Cardiac muscle cell (in vitro differentiated cells and primary cell): ENCODE measurements around the gene SLC13A4. TPM values are rescaled to one million over a fixed set of nuclear protein-coding genes. Genes with fewer than 3 reads are reported as not detected.

Experiments
- DNase-seq, 2 donors: peaks; one replicate each; pipeline versions ENCODE4 v3.0.0 to v3.0.0-alpha.2; 2010 to 2017; ENCODE audit warnings: low read depth in 1 of 2, low spot score in 1 of 2
- H3K27ac ChIP-seq: fragments of 200-600 bp; sonication (generic); 2 replicates; pipeline ENCODE4 v1.5.1; 2016
- H3K27me3 ChIP-seq: fragments of 200-600 bp; sonication (generic); 2 replicates; pipeline ENCODE4 v1.6.0; 2016; ENCODE audit warnings: control low read depth
- H3K36me3 ChIP-seq: fragments of 200-600 bp; sonication (generic); 2 replicates; pipeline ENCODE4 v1.5.1; 2016; ENCODE audit warnings: control low read depth
- H3K4me1 ChIP-seq: fragments of 200-600 bp; sonication (generic); 2 replicates; pipeline ENCODE4 v1.8.1; 2017; ENCODE audit warnings: low read depth, mild to moderate bottlenecking, mixed run types
- H3K4me3 ChIP-seq: fragments of 200-600 bp; sonication (generic); 2 replicates; pipeline ENCODE4 v1.5.1; 2016; ENCODE audit warnings: mild to moderate bottlenecking
- H3K9me3 ChIP-seq: fragments of 200-600 bp; sonication (generic); 2 replicates; pipeline ENCODE4 v1.5.1; 2017; ENCODE audit warnings: low read depth, mild to moderate bottlenecking, control low read depth
- polyA plus RNA-seq: library from polyadenylated mRNA; unstranded; fragments of >200 nt; fragmentation: Nextera tagmentation; extraction: Ambion mirVana; gene quantifications from 2 replicates; pipeline ENCODE4 v1.2.1, GENCODE V29; 2016
- total RNA-seq: library from RNA; depleted of rRNA; stranded (reverse); fragments of >200 nt; gene quantifications from 2 replicates; pipeline ENCODE4 v1.2.3, GENCODE V29; 2016
- TF ChIP-seq, protein P1 (sequence below): IDR thresholded peaks from 2 replicates; pipeline ENCODE4 v1.5.1; 2012; ENCODE audit warnings: low read depth, mild to moderate bottlenecking, low read length

Gene SLC13A4
- total and polyA plus RNA-seq, 2 experiments from 2014 or later = 0.12 to 3.9 TPM

DNA sequence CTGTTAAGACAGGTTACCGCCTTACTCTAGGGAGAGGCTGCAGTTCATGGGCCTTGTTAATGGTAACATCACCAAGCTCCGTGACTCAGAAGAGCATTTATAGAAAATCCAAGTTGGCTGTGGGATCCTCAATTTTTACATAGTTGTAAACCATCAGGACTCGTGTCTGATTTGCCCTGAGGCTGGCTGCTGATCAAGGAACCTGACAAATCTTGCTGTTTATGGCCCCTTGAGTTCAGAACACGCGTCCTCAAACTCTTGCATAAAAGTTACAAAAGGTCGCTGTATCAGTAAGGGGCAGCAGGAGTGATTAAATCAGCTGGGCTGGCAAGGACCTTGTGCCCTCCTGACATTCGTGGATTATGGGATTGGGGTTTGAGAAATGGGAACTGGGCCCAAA lies 4.6 kb downstream of the SLC13A4 start:
- Histone ChIP-seq H3K36me3 (no peaks in the 10 kb centered on the region), H3K27ac (no peak overlapping the region), H3K9me3 (no peaks in the 10 kb centered on the region), H3K27me3 (no peaks in the 10 kb centered on the region), H3K4me3 (no peak overlapping the region), H3K4me1 (peaks cover 17% of the 10 kb centered on the region)
- TF ChIP-seq, protein P1, sequence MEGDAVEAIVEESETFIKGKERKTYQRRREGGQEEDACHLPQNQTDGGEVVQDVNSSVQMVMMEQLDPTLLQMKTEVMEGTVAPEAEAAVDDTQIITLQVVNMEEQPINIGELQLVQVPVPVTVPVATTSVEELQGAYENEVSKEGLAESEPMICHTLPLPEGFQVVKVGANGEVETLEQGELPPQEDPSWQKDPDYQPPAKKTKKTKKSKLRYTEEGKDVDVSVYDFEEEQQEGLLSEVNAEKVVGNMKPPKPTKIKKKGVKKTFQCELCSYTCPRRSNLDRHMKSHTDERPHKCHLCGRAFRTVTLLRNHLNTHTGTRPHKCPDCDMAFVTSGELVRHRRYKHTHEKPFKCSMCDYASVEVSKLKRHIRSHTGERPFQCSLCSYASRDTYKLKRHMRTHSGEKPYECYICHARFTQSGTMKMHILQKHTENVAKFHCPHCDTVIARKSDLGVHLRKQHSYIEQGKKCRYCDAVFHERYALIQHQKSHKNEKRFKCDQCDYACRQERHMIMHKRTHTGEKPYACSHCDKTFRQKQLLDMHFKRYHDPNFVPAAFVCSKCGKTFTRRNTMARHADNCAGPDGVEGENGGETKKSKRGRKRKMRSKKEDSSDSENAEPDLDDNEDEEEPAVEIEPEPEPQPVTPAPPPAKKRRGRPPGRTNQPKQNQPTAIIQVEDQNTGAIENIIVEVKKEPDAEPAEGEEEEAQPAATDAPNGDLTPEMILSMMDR = no peak
- DNase-seq = no peak

DNA sequence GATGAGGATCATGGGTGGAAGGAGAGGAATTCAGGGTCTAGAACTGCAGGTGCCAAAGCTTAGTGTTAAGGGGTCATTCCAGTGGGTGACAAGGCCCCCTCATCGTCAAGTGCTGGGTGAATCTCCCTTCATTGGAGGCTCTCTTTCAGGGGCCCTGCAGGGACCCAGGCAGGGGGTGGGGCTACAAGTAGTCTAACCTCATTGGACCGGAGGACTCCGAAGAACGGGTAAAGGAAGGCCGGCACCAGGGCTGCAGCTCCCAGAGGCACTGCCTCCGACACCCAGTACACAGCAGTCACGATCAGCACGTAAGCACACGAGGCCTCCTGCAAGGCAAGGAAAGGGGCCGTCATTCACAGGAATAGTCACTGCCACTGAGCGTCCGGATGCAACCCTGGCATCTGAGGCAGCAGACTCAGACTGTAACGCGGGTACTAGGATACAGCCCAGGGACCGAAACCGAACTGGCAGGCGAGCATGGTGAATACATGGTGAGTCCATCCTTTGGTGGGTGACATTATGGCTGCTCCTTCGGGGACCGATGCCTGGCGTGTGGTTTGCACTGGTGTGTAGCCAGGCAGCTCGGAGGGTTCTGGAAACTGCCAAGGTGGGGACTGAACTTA lies 6.7 kb downstream of the SLC13A4 start:
- Histone ChIP-seq H3K27me3 (no peaks in the 10 kb centered on the region), H3K27ac (no peak overlapping the region), H3K4me3 (no peak overlapping the region), H3K9me3 (no peaks in the 10 kb centered on the region), H3K36me3 (no peaks in the 10 kb centered on the region), H3K4me1 (peaks cover 33% of the 10 kb centered on the region)
- DNase-seq = no peak
- TF ChIP-seq, protein P1 = no peak

DNA sequence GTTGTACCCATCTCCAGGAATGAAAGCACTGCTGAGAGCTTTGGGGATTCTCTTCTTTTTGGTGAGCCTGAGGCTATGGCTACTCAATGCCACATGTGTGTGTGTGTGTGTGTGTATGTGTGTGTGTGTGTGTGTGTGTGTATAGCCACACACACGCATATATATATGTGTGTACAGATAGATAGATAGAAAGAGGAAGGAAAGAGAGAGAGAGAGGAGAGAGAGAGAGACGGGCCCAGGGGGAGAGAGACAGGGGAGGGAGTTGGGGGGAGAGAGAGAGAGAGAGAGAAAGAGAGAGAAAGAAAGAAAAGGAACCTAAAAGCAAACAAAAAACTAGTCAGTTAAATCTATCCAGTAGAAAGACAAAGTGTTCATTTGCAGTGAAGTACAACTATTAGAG lies 8.3 kb downstream of the SLC13A4 start:
- Histone ChIP-seq H3K36me3 (no peaks in the 10 kb centered on the region), H3K4me1 (peaks cover 33% of the 10 kb centered on the region), H3K9me3 (no peaks in the 10 kb centered on the region), H3K4me3 (no peak overlapping the region), H3K27ac (peak overlapping the region; percentile 27), H3K27me3 (no peaks in the 10 kb centered on the region)
- TF ChIP-seq, protein P1 = no peak
- no peak for DNase-seq

DNA sequence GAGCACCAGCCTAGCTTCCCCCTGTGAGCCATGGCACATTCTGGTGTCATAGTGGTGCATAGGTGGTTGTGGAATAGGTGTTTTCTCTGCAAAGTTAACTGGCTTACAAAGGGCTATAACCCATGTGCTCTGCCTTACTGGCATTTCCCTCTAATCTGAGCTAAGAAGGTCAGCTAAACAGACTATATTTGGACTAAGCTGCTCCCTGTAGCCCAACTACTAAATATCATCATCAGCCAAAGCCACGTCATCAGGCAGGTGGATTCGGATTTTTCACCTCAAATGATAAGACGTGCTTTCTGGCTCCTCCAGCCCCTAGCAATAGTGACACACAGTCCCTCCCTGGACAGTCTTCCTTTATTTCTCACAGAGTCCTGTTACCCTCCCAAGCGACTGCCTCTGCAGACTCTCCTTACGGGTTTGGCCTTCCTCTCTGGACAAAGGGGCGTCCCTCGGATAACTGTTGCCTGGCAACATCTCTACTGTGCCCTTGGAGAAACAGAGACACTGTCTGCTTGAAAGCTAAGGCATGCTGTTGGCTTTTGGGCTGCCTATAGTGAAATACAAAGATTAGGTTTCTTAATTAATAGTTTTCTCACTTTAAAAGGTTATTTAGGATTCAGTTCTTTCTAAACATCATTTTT lies 9.1 kb downstream of the SLC13A4 start:
- DNase-seq = peak in 1 of 2 donors; percentile 47

DNA sequence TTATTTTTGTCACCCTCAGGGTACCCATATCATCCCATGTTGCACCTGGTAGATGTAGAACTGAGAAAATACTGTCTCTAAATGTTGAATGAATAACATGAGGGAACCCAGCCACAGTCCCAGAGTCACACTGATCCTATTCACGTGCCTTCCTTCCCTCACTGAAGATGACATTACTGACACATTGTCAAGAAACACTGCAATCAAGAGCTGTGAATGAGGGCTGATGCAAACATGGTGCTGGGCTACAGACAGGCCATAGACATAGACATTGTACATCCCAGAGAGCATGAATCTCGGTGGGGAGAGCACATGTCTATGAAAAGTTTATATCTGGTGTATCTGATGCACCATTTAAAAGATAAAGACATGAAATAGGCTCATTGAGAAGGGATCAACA lies 9.8 kb downstream of the SLC13A4 start:
- DNase-seq = no peak
- Histone ChIP-seq H3K36me3 (no peaks in the 10 kb centered on the region), H3K27ac (no peak overlapping the region), H3K27me3 (no peaks in the 10 kb centered on the region), H3K9me3 (no peaks in the 10 kb centered on the region), H3K4me1 (peaks cover 33% of the 10 kb centered on the region), H3K4me3 (no peak overlapping the region)
- TF ChIP-seq, protein P1 = no peak

More for the DNA sequence above, 9.1 kb downstream of the SLC13A4 start:
- TF ChIP-seq, protein P1 = no peak
- H3K36me3 ChIP-seq = no peaks in the 10 kb centered on the region
- H3K27me3 ChIP-seq = no peaks in the 10 kb centered on the region
- H3K4me1 ChIP-seq = peaks cover 33% of the 10 kb centered on the region
- no peak overlapping the region for H3K4me3 ChIP-seq
- H3K9me3 ChIP-seq = no peaks in the 10 kb centered on the region
- H3K27ac ChIP-seq = peak overlapping the region; percentile 27
